Measurements from ENCODE around the gene TDRD6.
A peak's percentile ranks its signal among the peaks of the same experiment; 100 is the strongest.
"Not testable (repeated sequence)": the region's sequence is repeated elsewhere in the genome, so short reads cannot be mapped to it uniquely, and the experiment has no call there.

The TDRD6 gene

GRCh38 chr6:46744159-46744725 is 56.6 kb downstream of the TDRD6 start:
- DNase-seq (ENCODE audit: low read depth, low spot score): not testable (repeated sequence)

DNA sequence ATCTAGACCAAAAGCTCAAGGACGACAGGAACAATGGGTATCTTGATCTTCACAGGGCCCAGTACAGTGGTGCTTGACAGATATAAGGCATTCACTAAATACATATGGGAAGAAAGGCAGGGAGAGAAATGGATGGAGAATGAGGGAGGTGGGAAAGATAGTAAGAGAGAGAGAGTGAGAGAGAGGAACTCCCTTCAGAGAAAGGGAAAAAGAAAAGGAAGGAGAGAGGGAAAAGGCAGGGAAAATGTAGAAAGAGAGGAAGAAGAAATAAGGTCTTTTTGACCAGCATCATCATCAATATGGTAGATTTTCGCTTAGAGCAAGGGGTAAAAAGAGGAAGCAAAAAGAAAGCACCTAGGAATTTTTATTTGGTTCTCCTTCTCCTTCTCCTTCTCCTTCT is 58.3 kb downstream of the TDRD6 start:
- DNase-seq (ENCODE audit: low read depth, low spot score): no peak

DNA sequence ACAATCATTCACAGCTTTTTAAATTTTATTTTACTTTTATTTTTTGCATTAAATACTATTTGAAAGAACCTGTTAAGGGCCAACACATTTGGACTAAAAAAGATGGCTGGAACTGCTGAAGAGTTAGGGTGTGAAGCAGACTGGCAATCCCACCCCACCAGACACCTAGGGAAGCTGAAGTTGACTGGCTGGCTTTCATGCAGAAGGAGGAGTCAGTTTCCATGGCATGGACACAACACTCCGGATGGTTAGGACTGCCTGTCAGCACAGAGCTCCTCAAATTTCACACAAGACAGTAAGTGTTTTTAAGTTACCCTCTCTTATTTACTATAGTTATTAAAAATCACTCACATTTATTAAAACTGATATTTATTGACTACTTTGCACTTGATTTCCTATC is 59.0 kb downstream of the TDRD6 start, which contains the start of gene ANKRD66:
ANKRD66 (plus strand) TSS at position 238 of the 400 bp plus-strand sequence. CDS start 5,016 bp downstream, outside the sequence.
- DNase-seq (ENCODE audit: low read depth, low spot score): no peak

DNA sequence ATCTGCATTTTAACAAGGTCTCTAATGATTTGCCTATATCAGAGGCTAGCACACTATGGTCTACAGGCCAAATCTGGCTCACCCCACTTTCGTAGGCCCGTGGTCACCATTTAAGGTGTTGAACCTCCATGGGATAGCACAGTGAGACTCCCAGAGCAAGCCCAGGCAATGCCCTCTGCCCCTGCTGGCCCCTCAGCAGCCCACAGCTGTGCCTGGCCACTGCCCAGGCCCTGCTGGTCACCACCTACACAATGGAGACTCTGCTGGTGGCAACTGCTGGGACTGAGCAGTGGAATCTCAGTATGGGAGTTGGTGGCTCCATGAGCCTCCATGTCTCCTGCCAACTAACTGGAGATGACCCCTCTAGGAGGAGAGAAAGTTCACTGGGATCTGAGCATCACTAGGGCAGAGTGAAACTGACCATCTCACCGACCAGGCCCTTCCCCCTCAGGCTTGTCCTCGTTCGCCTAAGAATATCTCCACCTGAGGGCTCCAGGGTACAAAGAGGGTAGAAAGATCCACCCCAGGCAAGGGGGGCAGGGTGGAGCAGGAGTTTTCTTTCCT is 61.3 kb downstream of the TDRD6 start:
- DNase-seq (ENCODE audit: low read depth, low spot score): peak; percentile 8

GRCh38 chr6:46749731-46750130 is 62.0 kb downstream of the TDRD6 start:
- DNase-seq (ENCODE audit: low read depth, low spot score): peak; percentile 90

- DNase-seq (ENCODE audit: low read depth, low spot score): no peak
Observed at GRCh38 chr6:46751658-46752057, 64.0 kb downstream of the TDRD6 start.

Measured in ELF-1 (cell line).